ENCODE measurements around the gene FXYD1. TPM values are rescaled to one million over a fixed set of nuclear protein-coding genes. Genes with fewer than 3 reads are reported as not detected.

FXYD1 gene
- total and polyA plus RNA-seq, 2 of the 8 experiments (the other 6 are each of a cell fraction or from before 2014, with no cell fraction given) = 1.6 to 8.1 TPM

DNA sequence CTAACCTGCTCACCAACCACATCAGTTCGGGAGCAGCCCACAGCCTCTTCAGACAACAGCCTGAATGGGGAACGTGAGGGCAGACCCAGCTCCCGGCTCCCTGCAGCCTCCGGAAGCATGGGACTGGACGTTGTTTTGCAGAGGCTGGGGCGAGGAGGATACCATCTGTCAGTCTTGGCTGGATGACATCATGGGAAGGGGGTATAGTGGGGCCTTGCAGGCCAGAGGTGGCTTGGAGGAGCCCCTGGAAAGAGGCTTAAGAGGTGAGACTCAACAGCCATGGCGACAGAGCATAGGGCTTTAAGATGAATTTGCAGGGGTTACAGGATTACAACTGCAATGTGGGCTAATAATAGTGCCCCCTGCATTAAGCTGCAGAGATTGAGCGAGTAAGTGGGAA, 21.5 kb upstream of the FXYD1 start (continued):
- TF ChIP-seq, protein P1, sequence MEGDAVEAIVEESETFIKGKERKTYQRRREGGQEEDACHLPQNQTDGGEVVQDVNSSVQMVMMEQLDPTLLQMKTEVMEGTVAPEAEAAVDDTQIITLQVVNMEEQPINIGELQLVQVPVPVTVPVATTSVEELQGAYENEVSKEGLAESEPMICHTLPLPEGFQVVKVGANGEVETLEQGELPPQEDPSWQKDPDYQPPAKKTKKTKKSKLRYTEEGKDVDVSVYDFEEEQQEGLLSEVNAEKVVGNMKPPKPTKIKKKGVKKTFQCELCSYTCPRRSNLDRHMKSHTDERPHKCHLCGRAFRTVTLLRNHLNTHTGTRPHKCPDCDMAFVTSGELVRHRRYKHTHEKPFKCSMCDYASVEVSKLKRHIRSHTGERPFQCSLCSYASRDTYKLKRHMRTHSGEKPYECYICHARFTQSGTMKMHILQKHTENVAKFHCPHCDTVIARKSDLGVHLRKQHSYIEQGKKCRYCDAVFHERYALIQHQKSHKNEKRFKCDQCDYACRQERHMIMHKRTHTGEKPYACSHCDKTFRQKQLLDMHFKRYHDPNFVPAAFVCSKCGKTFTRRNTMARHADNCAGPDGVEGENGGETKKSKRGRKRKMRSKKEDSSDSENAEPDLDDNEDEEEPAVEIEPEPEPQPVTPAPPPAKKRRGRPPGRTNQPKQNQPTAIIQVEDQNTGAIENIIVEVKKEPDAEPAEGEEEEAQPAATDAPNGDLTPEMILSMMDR (IDR thresholded peaks at IDR 0.05; ENCODE audit: control extremely low read depth in 1 of 3, insufficient read depth in 1 of 3, low read depth in 1 of 3, low read length in 3 of 3) = no peak
- TF ChIP-seq RAD21 (IDR thresholded peaks at IDR 0.05 in 1 of 2, conservative IDR thresholded peaks at IDR 0.05 in 1 of 2; ENCODE audit: low read depth in 2 of 2, low read length in 2 of 2) (no peak), HDAC6 (IDR thresholded peaks at IDR 0.05; ENCODE audit: low read depth, low read length) (no peak), SP1 (IDR thresholded peaks at IDR 0.05; ENCODE audit: low read depth, low read length) (no peak), MAFK (IDR thresholded peaks at IDR 0.05; ENCODE audit: low read depth, low read length) (no peak), EZH2 (IDR thresholded peaks at IDR 0.05; ENCODE audit: low read depth, low read length, severe bottlenecking) (no peak), TBP (IDR thresholded peaks at IDR 0.05; ENCODE audit: low read depth, low read length) (no peak)
- TF ChIP-seq, protein P2, sequence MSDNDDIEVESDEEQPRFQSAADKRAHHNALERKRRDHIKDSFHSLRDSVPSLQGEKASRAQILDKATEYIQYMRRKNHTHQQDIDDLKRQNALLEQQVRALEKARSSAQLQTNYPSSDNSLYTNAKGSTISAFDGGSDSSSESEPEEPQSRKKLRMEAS (IDR thresholded peaks at IDR 0.05) = no peak

Measured in H1 (cell line).